ENCODE measurements around the gene TEX264.

The TEX264 gene

GRCh38 chr3:51673181-51673801 lies 2.2 kb downstream of the TEX264 start:
- DNase-seq: peak; percentile 53
- Histone ChIP-seq H3K4me3 (ENCODE audit: low read depth, low read length) (no peak overlapping the region), H3K9me3 (ENCODE audit: severe bottlenecking) (no peaks in the 10 kb centered on the region), H3K27ac (peak overlapping the region; percentile 79), H3K27me3 (ENCODE audit: insufficient read depth, low read depth, severe bottlenecking) (no peaks in the 10 kb centered on the region), H3K36me3 (peaks cover 13% of the 10 kb centered on the region)
- no peak for TF ChIP-seq CTCF (IDR thresholded peaks at IDR 0.05; ENCODE audit: low read depth, low read length)

- Histone ChIP-seq H3K36me3 (peaks cover 13% of the 10 kb centered on the region), H3K4me3 (ENCODE audit: low read depth, low read length) (no peak overlapping the region), H3K27me3 (ENCODE audit: insufficient read depth, low read depth, severe bottlenecking) (no peaks in the 10 kb centered on the region), H3K9me3 (ENCODE audit: severe bottlenecking) (no peaks in the 10 kb centered on the region), H3K27ac (peak overlapping the region; percentile 79)
- DNase-seq: no peak
- TF ChIP-seq CTCF (IDR thresholded peaks at IDR 0.05; ENCODE audit: low read depth, low read length): no peak
Measured at GRCh38 chr3:51673802-51674654, 3.0 kb downstream of the TEX264 start.

- DNase-seq: no peak
- H3K27me3 ChIP-seq (ENCODE audit: insufficient read depth, low read depth, severe bottlenecking): no peaks in the 10 kb centered on the region
- no peak overlapping the region for H3K4me3 ChIP-seq (ENCODE audit: low read depth, low read length)
- no peaks in the 10 kb centered on the region for H3K9me3 ChIP-seq (ENCODE audit: severe bottlenecking)
- H3K36me3 ChIP-seq: peaks cover 16% of the 10 kb centered on the region
- no peak for TF ChIP-seq CTCF (IDR thresholded peaks at IDR 0.05; ENCODE audit: low read depth, low read length)
- H3K27ac ChIP-seq: no peak overlapping the region
Measured at GRCh38 chr3:51675201-51675611, 4.2 kb downstream of the TEX264 start.

GRCh38 chr3:51676102-51676640 lies 5.1 kb downstream of the TEX264 start:
- no peak for TF ChIP-seq CTCF (IDR thresholded peaks at IDR 0.05; ENCODE audit: low read depth, low read length)
- Histone ChIP-seq H3K9me3 (ENCODE audit: severe bottlenecking) (no peaks in the 10 kb centered on the region), H3K27me3 (ENCODE audit: insufficient read depth, low read depth, severe bottlenecking) (no peaks in the 10 kb centered on the region), H3K4me3 (ENCODE audit: low read depth, low read length) (no peak overlapping the region), H3K27ac (no peak overlapping the region), H3K36me3 (peaks cover 16% of the 10 kb centered on the region)
- DNase-seq: no peak

GRCh38 chr3:51677358-51677757 lies 6.3 kb downstream of the TEX264 start:
- Histone ChIP-seq H3K27me3 (ENCODE audit: insufficient read depth, low read depth, severe bottlenecking) (no peaks in the 10 kb centered on the region), H3K27ac (no peak overlapping the region), H3K9me3 (ENCODE audit: severe bottlenecking) (no peaks in the 10 kb centered on the region), H3K36me3 (peaks cover 21% of the 10 kb centered on the region), H3K4me3 (ENCODE audit: low read depth, low read length) (no peak overlapping the region)
- no peak for DNase-seq
- TF ChIP-seq CTCF (IDR thresholded peaks at IDR 0.05; ENCODE audit: low read depth, low read length): no peak
